ENCODE results near the gene FHL2.

The FHL2 gene

DNA sequence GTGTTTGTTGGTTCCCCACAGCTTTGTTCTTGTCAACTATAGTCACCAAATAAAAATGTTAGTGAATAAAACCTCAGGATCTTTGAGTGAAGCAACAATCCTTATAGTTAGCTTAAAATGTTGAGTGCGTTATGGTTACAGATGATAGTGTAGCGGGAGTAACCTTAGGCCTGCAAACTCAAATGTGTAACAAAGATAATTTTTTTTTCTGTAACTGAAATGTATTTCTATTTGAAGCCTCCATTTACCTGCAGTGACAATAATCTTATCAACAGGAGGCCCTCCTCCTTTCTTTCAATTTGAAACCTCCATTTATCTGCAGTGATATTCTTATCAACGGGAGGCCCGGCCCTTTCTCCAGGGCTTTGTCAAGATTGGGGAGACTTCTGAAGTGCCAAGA is 64.6 kb downstream of the FHL2 start:
- TF ChIP-seq CTCF (IDR thresholded peaks at IDR 0.05; ENCODE audit: unreplicated experiment in 3 of 3): no peak
- H3K36me3 Mint-ChIP-seq (ENCODE audit: low read depth): no peaks in the 10 kb centered on the region
- H3K9me3 Mint-ChIP-seq: no peaks in the 10 kb centered on the region
- peaks cover 31% of the 10 kb centered on the region for H3K4me1 Mint-ChIP-seq
- H3K27me3 Mint-ChIP-seq (ENCODE audit: low read depth): peaks cover under 1% of the 10 kb centered on the region
- peak overlapping the region in 1 of 3 experiments; percentile 20 for H3K4me3 Mint-ChIP-seq
- H3K27ac Mint-ChIP-seq: no peak overlapping the region

- Mint-ChIP-seq H3K27me3 (ENCODE audit: low read depth) (peaks cover 3% of the 10 kb centered on the region), H3K4me1 (peaks cover 24% of the 10 kb centered on the region), H3K27ac (peak overlapping the region; percentile 59 to 93 (median 88)), H3K4me3 (peak overlapping the region; percentile 87 to 91 (median 88)), H3K9me3 (no peaks in the 10 kb centered on the region), H3K36me3 (ENCODE audit: low read depth) (no peaks in the 10 kb centered on the region)
- no peak for TF ChIP-seq CTCF (IDR thresholded peaks at IDR 0.05; ENCODE audit: unreplicated experiment in 3 of 3)
Observed at GRCh38 chr2:105330681-105331375, 68.0 kb downstream of the FHL2 start.

DNA sequence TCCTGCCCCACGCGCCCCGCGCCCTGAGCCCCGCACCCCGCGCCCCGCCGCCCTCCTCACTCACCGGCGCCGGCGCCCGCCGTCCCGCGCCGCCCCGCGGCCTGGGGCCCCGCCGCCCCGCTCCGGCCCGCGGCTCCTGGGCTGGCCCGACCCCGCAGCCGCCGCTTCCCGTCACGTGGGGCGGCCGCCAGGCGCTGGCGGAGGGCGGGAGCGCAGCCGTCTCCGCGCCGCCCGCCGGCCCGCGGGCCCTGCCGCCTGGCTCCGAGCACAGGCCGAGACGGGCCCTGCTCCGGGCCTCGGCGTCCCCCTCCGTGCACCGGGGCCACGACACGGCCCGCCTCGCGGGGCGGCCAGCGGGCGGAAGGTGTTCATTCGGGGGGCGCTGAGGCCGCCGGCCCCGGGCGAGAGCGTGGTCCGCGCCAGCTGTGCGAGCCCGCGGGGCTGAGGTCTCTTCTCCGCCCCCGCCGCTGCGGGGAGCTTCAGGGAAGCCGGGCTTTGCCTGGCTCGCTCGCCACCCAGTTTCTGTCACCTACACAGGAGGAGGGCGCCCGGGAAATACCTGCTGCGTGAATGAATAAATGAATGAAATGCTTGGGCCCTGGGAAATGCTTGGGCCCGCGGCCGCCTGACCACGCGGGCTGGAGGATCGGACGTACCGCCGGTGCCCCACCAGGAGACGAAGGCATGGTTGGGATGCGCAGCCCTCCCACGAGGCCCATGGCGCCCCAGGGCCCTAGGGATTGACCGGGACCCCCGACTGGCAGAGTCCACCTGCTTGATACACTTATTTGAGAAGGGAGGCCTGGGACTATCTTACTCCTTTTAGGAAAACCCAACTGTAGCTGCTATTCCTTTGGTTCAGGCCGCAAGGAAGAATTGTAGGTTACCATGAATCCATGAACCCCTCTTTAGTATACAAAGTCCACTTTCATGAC is 69.0 kb downstream of the FHL2 start, which contains the start of gene TGFBRAP1:
Gene TGFBRAP1, minus strand, starts transcription at position 175 of the 935 bp plus-strand sequence. CDS start 21,434 bp downstream, outside the sequence.
- no peak for TF ChIP-seq CTCF (IDR thresholded peaks at IDR 0.05; ENCODE audit: unreplicated experiment in 3 of 3)
- no peaks in the 10 kb centered on the region for H3K36me3 Mint-ChIP-seq (ENCODE audit: low read depth)
- peaks cover 33% of the 10 kb centered on the region for H3K4me1 Mint-ChIP-seq
- H3K27me3 Mint-ChIP-seq (ENCODE audit: low read depth): peaks cover 3% of the 10 kb centered on the region
- H3K9me3 Mint-ChIP-seq: no peaks in the 10 kb centered on the region
- H3K27ac Mint-ChIP-seq: peak within 1 kb of the TSS; percentile 91 to 97 (median 95)
- H3K4me3 Mint-ChIP-seq: peak within 1 kb of the TSS; percentile 87 to 99 (median 93)

GRCh38 chr2:105329197-105329554 is 69.7 kb downstream of the FHL2 start:
- Mint-ChIP-seq H3K4me3 (peak overlapping the region; percentile 84 to 99 (median 93)), H3K4me1 (peaks cover 37% of the 10 kb centered on the region), H3K27me3 (ENCODE audit: low read depth) (peaks cover 3% of the 10 kb centered on the region), H3K27ac (peak overlapping the region; percentile 91 to 97 (median 95)), H3K36me3 (ENCODE audit: low read depth) (no peaks in the 10 kb centered on the region), H3K9me3 (no peaks in the 10 kb centered on the region)
- TF ChIP-seq CTCF (IDR thresholded peaks at IDR 0.05; ENCODE audit: unreplicated experiment in 3 of 3): no peak

DNA sequence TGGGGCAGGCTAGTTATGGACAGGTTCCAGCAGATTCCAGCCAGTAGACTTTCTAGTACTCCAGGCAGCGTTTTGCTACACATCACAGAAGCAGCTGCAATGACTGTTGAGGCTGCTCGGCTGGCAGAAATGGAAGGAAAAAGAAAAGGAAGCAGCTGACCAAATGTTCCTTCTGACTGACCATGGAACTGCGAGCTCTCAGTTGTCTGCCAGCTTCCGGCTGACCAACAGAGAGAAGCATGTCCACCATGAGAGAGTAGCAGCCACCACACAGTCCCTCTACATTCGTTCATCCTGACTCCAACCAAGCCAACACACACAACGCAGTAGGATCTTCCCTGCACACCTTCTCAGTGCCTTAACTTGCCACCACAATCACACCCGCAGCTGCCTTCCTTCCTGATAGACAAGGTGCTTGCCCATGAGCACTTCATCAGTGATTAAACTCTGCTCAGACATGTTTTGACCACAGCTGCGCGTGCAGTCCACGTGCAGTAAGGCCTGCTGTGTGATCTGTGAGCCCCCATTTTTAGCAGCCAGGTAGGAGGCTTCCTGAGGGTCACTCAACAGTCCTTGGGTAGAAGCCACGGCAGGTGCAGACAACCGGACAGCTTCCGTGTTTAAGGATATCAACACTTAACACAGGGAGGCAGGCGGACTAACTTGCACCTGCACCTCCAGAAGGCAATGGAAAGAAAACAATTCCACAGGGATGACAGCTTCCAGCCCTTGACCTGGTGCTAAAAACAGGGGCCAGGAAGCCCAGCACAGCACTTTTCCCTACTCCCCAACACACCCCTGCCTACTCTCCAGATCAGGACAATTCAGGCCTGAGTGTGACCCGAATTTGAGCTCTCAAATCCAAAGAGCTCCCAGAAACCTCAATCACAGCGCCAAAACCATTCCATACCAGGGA is 70.3 kb downstream of the FHL2 start:
- H3K9me3 Mint-ChIP-seq: no peaks in the 10 kb centered on the region
- H3K4me1 Mint-ChIP-seq: peaks cover 37% of the 10 kb centered on the region
- peak overlapping the region; percentile 84 to 99 (median 93) for H3K4me3 Mint-ChIP-seq
- H3K27ac Mint-ChIP-seq: peak overlapping the region; percentile 91 to 97 (median 95)
- no peaks in the 10 kb centered on the region for H3K36me3 Mint-ChIP-seq (ENCODE audit: low read depth)
- no peak for TF ChIP-seq CTCF (IDR thresholded peaks at IDR 0.05; ENCODE audit: unreplicated experiment in 3 of 3)
- H3K27me3 Mint-ChIP-seq (ENCODE audit: low read depth): peaks cover 3% of the 10 kb centered on the region
